Peyer's patch (tissue), 4 donors: ENCODE data around the gene MTCH2.
"Not testable (repeated sequence)": the region's sequence is repeated elsewhere in the genome, so short reads cannot be mapped to it uniquely, and the experiment has no call there.

Source experiments
- POLR2A ChIP-seq, 2 donors: fragments of 450-650 bp; IDR thresholded peaks; one replicate each; pipeline ENCODE4 v1.5.1; 2017; ENCODE audit warnings: antibody characterized with exemption in 2 of 2, mild to moderate bottlenecking in 2 of 2, moderate library complexity in 2 of 2
- TF ChIP-seq, protein P1 (sequence below), 6 experiments: fragments of 450-650 bp in 4 of 6; fragments of 200-600 bp in 2 of 6; sonication (generic) in 1 of 6; IDR thresholded peaks; one replicate each; pipeline ENCODE4 v1.5.1; 2017 to 2019; ENCODE audit warnings: antibody characterized with exemption in 6 of 6, mild to moderate bottlenecking in 3 of 6, moderate library complexity in 1 of 6

DNA sequence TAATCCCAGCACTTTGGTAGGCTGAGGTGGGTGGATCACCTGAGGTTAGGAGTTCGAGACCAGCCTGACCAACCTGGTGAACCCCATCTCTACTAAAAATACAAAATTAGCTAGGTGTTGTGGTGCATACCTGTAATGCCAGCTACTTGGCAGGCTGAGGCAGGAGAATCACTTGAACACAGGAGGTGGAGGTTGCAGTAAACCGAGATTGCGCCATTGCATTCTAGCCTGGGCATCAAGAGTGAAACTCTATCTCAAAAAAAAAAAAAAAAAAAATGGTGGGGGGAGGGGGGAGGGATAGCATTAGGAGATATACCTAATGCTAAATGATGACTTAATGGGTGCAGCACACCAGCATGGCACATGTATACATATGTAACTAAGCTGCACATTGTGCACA is 44.3 kb upstream of the MTCH2 start:
- TF ChIP-seq POLR2A (IDR thresholded peaks at IDR 0.05): not testable (repeated sequence)
- TF ChIP-seq, protein P1, sequence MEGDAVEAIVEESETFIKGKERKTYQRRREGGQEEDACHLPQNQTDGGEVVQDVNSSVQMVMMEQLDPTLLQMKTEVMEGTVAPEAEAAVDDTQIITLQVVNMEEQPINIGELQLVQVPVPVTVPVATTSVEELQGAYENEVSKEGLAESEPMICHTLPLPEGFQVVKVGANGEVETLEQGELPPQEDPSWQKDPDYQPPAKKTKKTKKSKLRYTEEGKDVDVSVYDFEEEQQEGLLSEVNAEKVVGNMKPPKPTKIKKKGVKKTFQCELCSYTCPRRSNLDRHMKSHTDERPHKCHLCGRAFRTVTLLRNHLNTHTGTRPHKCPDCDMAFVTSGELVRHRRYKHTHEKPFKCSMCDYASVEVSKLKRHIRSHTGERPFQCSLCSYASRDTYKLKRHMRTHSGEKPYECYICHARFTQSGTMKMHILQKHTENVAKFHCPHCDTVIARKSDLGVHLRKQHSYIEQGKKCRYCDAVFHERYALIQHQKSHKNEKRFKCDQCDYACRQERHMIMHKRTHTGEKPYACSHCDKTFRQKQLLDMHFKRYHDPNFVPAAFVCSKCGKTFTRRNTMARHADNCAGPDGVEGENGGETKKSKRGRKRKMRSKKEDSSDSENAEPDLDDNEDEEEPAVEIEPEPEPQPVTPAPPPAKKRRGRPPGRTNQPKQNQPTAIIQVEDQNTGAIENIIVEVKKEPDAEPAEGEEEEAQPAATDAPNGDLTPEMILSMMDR (IDR thresholded peaks at IDR 0.05): not testable (repeated sequence)
